CD4-positive, CD25-positive, alpha-beta regulatory T cell (primary cell): ENCODE results near the gene PIP5K1B. TPM values are rescaled to one million over a fixed set of nuclear protein-coding genes. Genes with fewer than 3 reads are reported as not detected.

Experiments
- ATAC-seq, 2 donors: fragments of 150-1000 bp; cut with Tn5 transposase; one replicate each; pipeline ENCODE4 v1.10.0; 2021; ENCODE audit warnings: low read depth in 2 of 2, moderate number of reproducible peaks in 2 of 2, moderate library complexity in 1 of 2
- DNase-seq, 3 donors: peaks; one replicate each; pipeline versions ENCODE4 v3.0.0 to v3.0.0-alpha.2; 2012 to 2022; ENCODE audit warnings: mixed read lengths in 1 of 3
- H3K27ac ChIP-seq: one replicate; pipeline ENCODE4 v1.7.0; 2013; ENCODE audit warnings: mild to moderate bottlenecking, low read length; ENCODE audit not compliant: insufficient read depth, poor library complexity, severe bottlenecking
- H3K27me3 ChIP-seq: one replicate; pipeline ENCODE4 v1.7.0; 2013; ENCODE audit warnings: low read length; ENCODE audit not compliant: control insufficient read depth, insufficient read depth
- H3K36me3 ChIP-seq: one replicate; pipeline ENCODE4 v1.7.0; 2013; ENCODE audit warnings: mild to moderate bottlenecking, low read length, moderate library complexity; ENCODE audit not compliant: control insufficient read depth, insufficient read depth
- H3K4me1 ChIP-seq: 2 replicates; pipeline ENCODE4 v1.7.0; 2013; ENCODE audit warnings: mild to moderate bottlenecking, low read length; ENCODE audit not compliant: insufficient read depth, control insufficient read depth, poor library complexity, severe bottlenecking
- H3K4me3 ChIP-seq: one replicate; pipeline ENCODE4 v1.7.0; 2013; ENCODE audit warnings: low read depth, mild to moderate bottlenecking, low read length, moderate library complexity
- H3K9me3 ChIP-seq, 2 experiments: 1 replicate in 1 of 2; 2 replicates in 1 of 2; pipeline ENCODE4 v1.7.0; 2013; ENCODE audit warnings: low read length in 2 of 2, mild to moderate bottlenecking in 1 of 2, moderate library complexity in 1 of 2; ENCODE audit not compliant: control insufficient read depth in 2 of 2
- H3K27ac Mint-ChIP-seq, 3 donors: one replicate each; pipeline ENCODE4 v1.8.0; 2020 to 2022; ENCODE audit warnings: mild to moderate bottlenecking in 3 of 3, mixed read lengths in 3 of 3, moderate library complexity in 2 of 3
- H3K27me3 Mint-ChIP-seq: one replicate; pipeline ENCODE4 v1.8.0; 2022; ENCODE audit warnings: mild to moderate bottlenecking, mixed read lengths
- H3K36me3 Mint-ChIP-seq: one replicate; pipeline ENCODE4 v1.8.0; 2020; ENCODE audit warnings: mixed read lengths
- H3K4me1 Mint-ChIP-seq, 4 donors: one replicate each; pipeline ENCODE4 v1.8.0; 2020 to 2022; ENCODE audit warnings: mixed read lengths in 4 of 4, mild to moderate bottlenecking in 1 of 4
- H3K4me3 Mint-ChIP-seq, 4 donors: one replicate each; pipeline ENCODE4 v1.8.0; 2020 to 2022; ENCODE audit warnings: mild to moderate bottlenecking in 4 of 4, mixed read lengths in 4 of 4, moderate library complexity in 3 of 4
- H3K9me3 Mint-ChIP-seq, 7 donors: one replicate each; pipeline ENCODE4 v1.8.0; 2020 to 2022; ENCODE audit warnings: mixed read lengths in 7 of 7, mild to moderate bottlenecking in 3 of 7, moderate library complexity in 2 of 7
- polyA plus RNA-seq, 4 donors: library from polyadenylated mRNA; unstranded; fragments of 300-500 nt; fragmentation: Illumina TruSeq; gene quantifications; one replicate each; pipeline ENCODE4 v1.2.3, GENCODE V29; 2021
- total RNA-seq: library from RNA; stranded (reverse); gene quantifications from one replicate; pipeline ENCODE4 v1.2.3, GENCODE V29; 2022

PIP5K1B gene
- total and polyA plus RNA-seq, 5 donors from 2014 or later: 0.47 to 1.9 (median 1.0) TPM

DNA sequence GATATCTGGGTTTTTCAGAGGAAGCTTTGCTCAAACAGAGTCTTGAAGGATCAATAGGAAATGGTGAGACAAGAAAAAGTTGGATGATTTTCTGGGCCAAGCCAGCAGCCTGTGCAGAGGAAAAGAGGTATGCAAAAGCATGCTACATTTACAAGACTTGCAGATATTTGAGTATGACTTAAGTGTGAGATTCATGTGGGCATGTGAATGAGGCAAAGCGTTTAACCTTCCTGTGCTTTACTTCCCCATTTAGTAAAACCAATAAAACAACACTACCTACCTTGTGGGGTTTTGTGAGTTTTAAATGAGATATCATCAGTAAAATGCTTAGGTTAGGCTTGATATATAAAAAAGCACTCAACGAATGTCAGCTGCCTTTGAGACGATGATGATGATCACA is 58.1 kb downstream of the PIP5K1B start:
- Histone ChIP-seq H3K4me3 (no peak overlapping the region), H3K4me1 (no peaks in the 10 kb centered on the region), H3K27me3 (peaks cover 24% of the 10 kb centered on the region), H3K9me3 (peaks cover 11% of the 10 kb centered on the region in 2 experiments), H3K36me3 (no peaks in the 10 kb centered on the region), H3K27ac (no peak overlapping the region)
- Mint-ChIP-seq H3K9me3 (peaks cover 0 to 12% (median 8%) of the 10 kb centered on the region in 7 donors), H3K27ac (no peak overlapping the region), H3K4me1 (no peaks in the 10 kb centered on the region), H3K36me3 (no peaks in the 10 kb centered on the region), H3K27me3 (peaks cover 25% of the 10 kb centered on the region), H3K4me3 (no peak overlapping the region)
- ATAC-seq (no peak), DNase-seq (no peak)

DNA sequence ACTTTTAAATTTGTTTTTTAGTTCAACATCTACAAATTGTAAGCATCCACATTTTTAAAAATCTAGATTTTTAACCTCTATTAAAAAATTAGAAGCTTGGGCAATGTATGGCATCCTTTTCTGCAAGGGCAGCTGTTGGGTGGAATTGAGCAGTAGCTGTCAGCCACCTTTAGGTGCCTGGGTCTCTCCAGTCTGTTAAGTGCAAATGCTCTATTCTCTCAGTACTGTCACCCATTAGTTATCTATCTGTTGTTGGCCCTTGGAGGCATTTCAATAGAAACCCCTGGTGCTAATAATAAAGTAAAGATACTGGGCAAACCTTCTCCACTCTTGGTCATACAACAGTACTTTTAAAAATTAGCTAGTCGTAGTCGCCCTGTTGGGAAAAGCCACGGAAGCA is 63.6 kb downstream of the PIP5K1B start:
- Histone ChIP-seq H3K27me3 (peaks cover 8% of the 10 kb centered on the region), H3K36me3 (no peaks in the 10 kb centered on the region), H3K4me1 (no peaks in the 10 kb centered on the region), H3K27ac (no peak overlapping the region), H3K9me3 (no peaks in the 10 kb centered on the region), H3K4me3 (no peak overlapping the region)
- Mint-ChIP-seq H3K4me1 (no peaks in the 10 kb centered on the region), H3K27ac (no peak overlapping the region), H3K36me3 (no peaks in the 10 kb centered on the region), H3K27me3 (peaks cover 11% of the 10 kb centered on the region), H3K9me3 (no peaks in the 10 kb centered on the region), H3K4me3 (no peak overlapping the region)
- DNase-seq (no peak), ATAC-seq (no peak)

GRCh38 chr9:68769852-68770251 is 64.8 kb downstream of the PIP5K1B start:
- Mint-ChIP-seq H3K27ac (peak overlapping the region in 1 of 3 donors; percentile 3), H3K4me3 (no peak overlapping the region), H3K36me3 (no peaks in the 10 kb centered on the region), H3K9me3 (no peaks in the 10 kb centered on the region), H3K27me3 (peaks cover 20% of the 10 kb centered on the region), H3K4me1 (no peaks in the 10 kb centered on the region)
- Histone ChIP-seq H3K9me3 (no peaks in the 10 kb centered on the region), H3K27me3 (peaks cover 6% of the 10 kb centered on the region), H3K36me3 (no peaks in the 10 kb centered on the region), H3K4me1 (no peaks in the 10 kb centered on the region), H3K27ac (no peak overlapping the region), H3K4me3 (no peak overlapping the region)
- DNase-seq: no peak
- ATAC-seq: no peak

DNA sequence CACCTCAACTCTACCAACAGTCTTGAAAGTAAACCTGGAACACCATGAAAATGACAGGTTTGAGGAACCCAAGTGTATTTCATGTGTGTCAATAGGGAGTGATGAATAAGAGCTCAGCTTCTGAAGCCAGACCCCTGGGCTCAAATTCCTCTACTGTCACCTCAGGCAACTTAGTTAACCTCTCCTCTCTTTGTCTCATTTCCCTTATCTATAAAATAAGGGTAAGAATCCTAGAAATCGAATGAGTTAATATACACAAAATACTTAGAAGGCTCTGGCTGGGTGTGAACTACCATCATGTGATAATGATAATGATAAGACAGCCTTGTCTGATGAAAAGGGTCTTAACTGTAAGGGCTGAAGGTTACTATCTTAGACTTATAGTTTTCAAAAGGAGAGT is 66.3 kb downstream of the PIP5K1B start:
- H3K4me1 Mint-ChIP-seq: no peaks in the 10 kb centered on the region
- H3K27ac Mint-ChIP-seq: no peak overlapping the region
- no peak for ATAC-seq
- Histone ChIP-seq H3K27me3 (peaks cover 10% of the 10 kb centered on the region), H3K27ac (no peak overlapping the region), H3K36me3 (no peaks in the 10 kb centered on the region), H3K4me1 (no peaks in the 10 kb centered on the region), H3K4me3 (no peak overlapping the region), H3K9me3 (no peaks in the 10 kb centered on the region)
- H3K4me3 Mint-ChIP-seq: no peak overlapping the region
- peaks cover 27% of the 10 kb centered on the region for H3K27me3 Mint-ChIP-seq
- no peak for DNase-seq
- no peaks in the 10 kb centered on the region for H3K36me3 Mint-ChIP-seq
- H3K9me3 Mint-ChIP-seq: no peaks in the 10 kb centered on the region

DNA sequence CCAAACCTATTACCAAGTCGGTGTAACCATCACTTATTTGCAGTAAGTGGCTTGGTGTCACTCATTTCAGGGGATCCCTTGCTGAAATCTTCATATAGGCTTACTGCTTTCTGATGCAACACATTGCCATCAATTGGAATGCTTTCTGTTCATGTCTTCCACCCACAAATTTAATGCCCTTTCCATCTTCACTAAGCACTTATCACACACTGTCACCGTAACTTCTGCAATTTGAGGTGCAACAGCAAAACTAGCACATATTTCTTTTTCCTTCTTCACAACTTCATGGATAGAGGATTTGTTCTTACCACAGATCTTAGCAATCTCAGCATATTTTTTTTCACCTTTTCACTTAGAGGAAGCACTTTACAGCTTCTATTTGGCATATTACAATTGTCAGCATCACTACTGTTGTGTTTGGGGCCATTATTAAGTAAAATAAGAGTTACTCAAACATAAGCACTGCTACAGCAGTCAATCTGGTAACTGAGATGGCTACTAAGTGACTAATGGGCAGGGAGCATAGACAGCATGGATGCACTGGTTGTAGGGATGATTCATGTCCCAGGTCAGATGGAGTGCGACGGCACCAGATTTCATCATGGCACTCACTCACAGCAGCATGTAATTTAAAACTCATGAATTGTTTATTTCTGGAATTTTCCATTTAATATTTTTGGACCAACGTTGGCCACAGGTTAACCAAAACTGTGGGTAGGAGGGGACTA is 70.1 kb downstream of the PIP5K1B start:
- ATAC-seq: no peak
- no peaks in the 10 kb centered on the region for H3K9me3 Mint-ChIP-seq

DNA sequence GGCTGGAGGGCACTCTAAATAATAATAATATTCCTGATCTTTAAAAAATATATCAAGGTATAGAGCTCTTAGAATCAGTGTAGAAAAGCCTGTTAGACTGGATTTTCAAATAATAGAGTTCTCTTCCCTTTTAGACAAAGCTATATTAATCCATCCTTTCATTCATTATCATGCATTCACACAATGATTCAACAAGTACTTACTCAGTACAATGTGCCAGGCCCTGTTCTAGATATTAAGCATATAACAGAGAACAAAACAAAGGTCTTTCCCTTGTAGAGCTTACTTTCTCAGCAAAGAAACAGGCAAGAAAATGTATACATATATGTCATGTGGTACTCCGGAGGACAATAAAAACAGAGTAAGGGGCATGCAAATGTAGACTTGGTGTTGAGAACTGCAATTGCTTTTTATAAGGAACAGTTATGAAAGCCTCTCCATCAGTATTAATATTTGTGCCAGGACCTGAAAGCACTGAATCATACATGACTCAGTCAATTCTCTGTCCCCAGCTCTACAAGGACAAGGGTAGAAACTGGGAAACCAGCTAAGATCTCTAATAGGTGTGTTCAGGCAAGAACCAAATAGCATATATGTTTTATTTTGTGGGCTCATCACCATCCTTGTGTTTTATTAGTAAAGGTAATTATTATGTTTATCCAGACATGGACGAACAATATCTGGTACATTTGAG is 72.2 kb downstream of the PIP5K1B start:
- Mint-ChIP-seq H3K4me1 (peaks cover 0 to 8% (median 6%) of the 10 kb centered on the region in 4 donors), H3K27ac (no peak overlapping the region), H3K36me3 (no peaks in the 10 kb centered on the region), H3K27me3 (peaks cover 23% of the 10 kb centered on the region), H3K9me3 (no peaks in the 10 kb centered on the region), H3K4me3 (peak overlapping the region in 2 of 4 donors; percentile 29 to 36)
- H3K27me3 ChIP-seq: peaks cover 7% of the 10 kb centered on the region
- peaks cover 27% of the 10 kb centered on the region for H3K4me1 ChIP-seq
- no peaks in the 10 kb centered on the region for H3K36me3 ChIP-seq
- ATAC-seq: no peak
- no peak overlapping the region for H3K27ac ChIP-seq
- H3K4me3 ChIP-seq: no peak overlapping the region
- H3K9me3 ChIP-seq: no peaks in the 10 kb centered on the region
- no peak for DNase-seq

More for the DNA sequence above, 70.1 kb downstream of the PIP5K1B start:
- H3K4me3 ChIP-seq: no peak overlapping the region
- H3K9me3 ChIP-seq: no peaks in the 10 kb centered on the region
- H3K4me1 ChIP-seq: peaks cover 7% of the 10 kb centered on the region
- no peak for DNase-seq
- Mint-ChIP-seq H3K27ac (no peak overlapping the region), H3K36me3 (no peaks in the 10 kb centered on the region), H3K4me3 (no peak overlapping the region), H3K27me3 (peaks cover 23% of the 10 kb centered on the region), H3K4me1 (no peaks in the 10 kb centered on the region)
- H3K27me3 ChIP-seq: peaks cover 11% of the 10 kb centered on the region
- H3K27ac ChIP-seq: no peak overlapping the region
- H3K36me3 ChIP-seq: no peaks in the 10 kb centered on the region

- Mint-ChIP-seq H3K4me1 (peaks cover 0 to 8% (median 6%) of the 10 kb centered on the region in 4 donors), H3K9me3 (no peaks in the 10 kb centered on the region), H3K4me3 (no peak overlapping the region), H3K27ac (no peak overlapping the region), H3K36me3 (no peaks in the 10 kb centered on the region), H3K27me3 (peaks cover 21% of the 10 kb centered on the region)
- ATAC-seq (no peak), DNase-seq (no peak)
- Histone ChIP-seq H3K36me3 (no peaks in the 10 kb centered on the region), H3K4me3 (peak overlapping the region; percentile 89), H3K27me3 (peaks cover 7% of the 10 kb centered on the region), H3K9me3 (no peaks in the 10 kb centered on the region), H3K4me1 (peaks cover 39% of the 10 kb centered on the region), H3K27ac (no peak overlapping the region)
Measured at GRCh38 chr9:68778635-68779034, 73.6 kb downstream of the PIP5K1B start.
